ENCODE results near the gene FGF7. TPM values are rescaled to one million over a fixed set of nuclear protein-coding genes. Genes with fewer than 3 reads are reported as not detected.

FGF7 gene
- total and polyA plus RNA-seq, 2 experiments from 2014 or later = 0.03 to 0.08 TPM

GRCh38 chr15:49452595-49452994 is 29.6 kb downstream of the FGF7 start:
- no peak overlapping the region for H3K27ac ChIP-seq (ENCODE audit: low read depth)
- H3K79me2 ChIP-seq (replicated peaks; ENCODE audit: insufficient read depth) = no peaks in the 10 kb centered on the region
- Mint-ChIP-seq H3K27ac (no peak overlapping the region), H3K4me3 (no peak overlapping the region), H3K9me3 (no peaks in the 10 kb centered on the region), H3K27me3 (ENCODE audit: insufficient read depth, low read depth, poor library complexity) (no peaks in the 10 kb centered on the region), H3K36me3 (ENCODE audit: low read depth) (no peaks in the 10 kb centered on the region), H3K4me1 (peaks cover 4% of the 10 kb centered on the region; the same call in 1 of the 3 replicates)
- H3F3A ChIP-seq (replicated peaks; ENCODE audit: low read depth) = no peaks in the 10 kb centered on the region
- H3K4me2 ChIP-seq = no peak overlapping the region
- H4K20me1 ChIP-seq (replicated peaks; ENCODE audit: insufficient read depth) = no peaks in the 10 kb centered on the region
- no peak overlapping the region for H3K4me3 ChIP-seq
- no peaks in the 10 kb centered on the region for H3K27me3 ChIP-seq (ENCODE audit: insufficient read depth)
- no peaks in the 10 kb centered on the region for H3K4me1 ChIP-seq (ENCODE audit: insufficient read depth)
- TF ChIP-seq STAT1 (IDR thresholded peaks at IDR 0.05; ENCODE audit: unreplicated experiment) (no peak), POLR2AphosphoS5 (IDR thresholded peaks at IDR 0.05; ENCODE audit: low read depth) (no peak), ZNF462 (CRISPR knock-in tag; IDR thresholded peaks at IDR 0.05) (no peak), CREB1 (CRISPR knock-in tag; IDR thresholded peaks at IDR 0.05; ENCODE audit: low read depth) (no peak), JUNB (IDR thresholded peaks at IDR 0.05; ENCODE audit: unreplicated experiment) (no peak), ZNF114 (CRISPR knock-in tag; IDR thresholded peaks at IDR 0.05) (no peak), EZH2phosphoT487 (IDR thresholded peaks at IDR 0.05; ENCODE audit: unreplicated experiment) (no peak), EZH2 (IDR thresholded peaks at IDR 0.05; ENCODE audit: low read depth, unreplicated experiment) (no peak), CTCF (conservative IDR thresholded peaks at IDR 0.05; ENCODE audit: low read depth in 2 of 2) (no peak), ZNF331 (CRISPR knock-in tag; IDR thresholded peaks at IDR 0.05; ENCODE audit: low read depth) (no peak), ETS1 (IDR thresholded peaks at IDR 0.05) (no peak), NANOG (IDR thresholded peaks at IDR 0.05; ENCODE audit: borderline replicate concordance) (no peak), REST (IDR thresholded peaks at IDR 0.05; ENCODE audit: unreplicated experiment) (no peak)
- no peaks in the 10 kb centered on the region for H3K9me2 ChIP-seq (ENCODE audit: insufficient read depth)
- H2AFZ ChIP-seq = no peak overlapping the region
- no peaks in the 10 kb centered on the region for H3K36me3 ChIP-seq (ENCODE audit: insufficient read depth)
- ATAC-seq (no peak), DNase-seq (ENCODE audit: low spot score) (no peak)
